ENCODE measurements around the gene RMP24.

The RMP24 gene

DNA sequence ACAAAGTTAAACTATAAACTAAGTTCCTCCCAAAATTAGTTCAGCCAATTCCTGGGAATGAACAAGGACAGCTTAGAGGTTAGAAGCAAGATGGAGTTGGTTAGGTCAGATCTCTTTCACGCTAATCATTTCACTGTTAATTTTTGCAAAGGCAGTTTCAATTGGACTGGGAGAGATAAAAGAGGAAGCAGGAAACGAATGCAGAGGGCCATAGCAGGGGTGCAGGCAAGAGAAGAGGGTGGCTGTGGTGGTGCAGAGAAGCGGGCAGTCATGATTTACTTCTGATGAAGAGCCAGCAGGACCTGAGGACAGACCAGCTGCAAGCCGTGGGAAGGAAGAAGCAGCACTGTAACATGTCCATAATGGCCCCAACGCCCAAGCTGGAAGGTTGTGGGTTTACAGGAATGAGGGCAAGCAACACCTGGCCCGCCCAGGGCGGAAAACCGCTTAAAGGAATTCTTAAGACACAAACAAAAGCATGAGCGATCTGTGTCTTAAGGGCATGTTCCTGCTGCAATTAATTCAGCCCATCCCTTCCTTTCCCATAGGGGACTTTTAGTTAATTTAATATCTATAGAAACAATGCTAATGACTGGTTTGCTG is 4.1 kb upstream of the RMP24 start:
- WGBS, 2 experiments (ENCODE audit: extremely low coverage in 2 of 2, insufficient read length in 1 of 2) = 46% methylated on average over 3 of the region's 9 CpGs; no CpG with 5 or more reads in 1 of the 2 experiments
- Histone ChIP-seq H3K23ac (ENCODE audit: low read depth, low read length) (no peak overlapping the region), H3K4ac (ENCODE audit: low read depth, low read length) (no peak overlapping the region), H3K9ac (ENCODE audit: low read depth, low read length) (no peak overlapping the region), H4K8ac (ENCODE audit: low read depth in 2 of 2, low read length in 2 of 2) (no peak overlapping the region), H3K27ac (ENCODE audit: insufficient read depth, low read length) (no peak overlapping the region), H4K91ac (ENCODE audit: insufficient read depth, low read depth, low read length) (no peak overlapping the region), H2BK120ac (ENCODE audit: low read depth, low read length) (no peak overlapping the region), H2BK15ac (ENCODE audit: low read depth, low read length) (no peak overlapping the region), H3K4me1 (ENCODE audit: control insufficient read depth, insufficient read depth, low read length) (peaks cover under 1% of the 10 kb centered on the region), H3K9me3 (ENCODE audit: control insufficient read depth, insufficient read depth, low read length) (no peaks in the 10 kb centered on the region), H3K4me3 (ENCODE audit: insufficient read depth, low read depth, low read length) (no peak overlapping the region), H2AK9ac (replicated peaks; ENCODE audit: low read depth, low read length, poor library complexity) (no peak overlapping the region), H4K5ac (ENCODE audit: low read depth, low read length) (no peak overlapping the region), H3K9me1 (ENCODE audit: insufficient read depth, low read length) (no peaks in the 10 kb centered on the region), H4K20me1 (ENCODE audit: insufficient read depth, low read length) (no peaks in the 10 kb centered on the region), H3K4me2 (ENCODE audit: low read depth, low read length) (no peak overlapping the region), H3K56ac (ENCODE audit: extremely low read depth, insufficient read depth, low read length) (no peak overlapping the region), H3K14ac (replicated peaks; ENCODE audit: low read depth, low read length) (no peak overlapping the region), H2AK5ac (ENCODE audit: low read depth, low read length) (no peak overlapping the region), H3K27me3 (ENCODE audit: control insufficient read depth, insufficient read depth, low read length) (no peaks in the 10 kb centered on the region; the same call in 1 of the 2 replicates), H3K18ac (ENCODE audit: low read depth, low read length) (no peak overlapping the region), H2BK20ac (ENCODE audit: low read depth, low read length) (no peak overlapping the region), H2AFZ (replicated peaks; ENCODE audit: low read length, poor library complexity) (no peak overlapping the region), H2BK5ac (ENCODE audit: low read depth, low read length, poor library complexity, severe bottlenecking) (no peak overlapping the region), H3K79me1 (ENCODE audit: low read depth in 1 of 2, low read length in 2 of 2) (peaks cover 7 to 12% of the 10 kb centered on the region in 2 experiments), H3K36me3 (ENCODE audit: control insufficient read depth, insufficient read depth, low read length) (no peaks in the 10 kb centered on the region)
- DNase-seq (no peak), ATAC-seq (ENCODE audit: low read depth) (no peak)
- dilution Hi-C loops (cut with HindIII; ENCODE audit: low sequenced_read_pairs, unreplicated experiment) (no loop called here), in situ Hi-C loops (cut with MboI; ENCODE audit: low sequenced_read_pairs) (loop anchor here (25.0 kb wide), 2 partner anchors 581 to 731 kb away; partner anchors contain the start of genes ZNF396 and ZNF397), intact Hi-C loops (cut with micrococcal nuclease) (no loop called here)
- CTCF ChIA-PET = no interaction called here
- POLR2A ChIA-PET (ENCODE audit: unreplicated experiment) = no interaction called here
- TF ChIP-seq, protein P1, sequence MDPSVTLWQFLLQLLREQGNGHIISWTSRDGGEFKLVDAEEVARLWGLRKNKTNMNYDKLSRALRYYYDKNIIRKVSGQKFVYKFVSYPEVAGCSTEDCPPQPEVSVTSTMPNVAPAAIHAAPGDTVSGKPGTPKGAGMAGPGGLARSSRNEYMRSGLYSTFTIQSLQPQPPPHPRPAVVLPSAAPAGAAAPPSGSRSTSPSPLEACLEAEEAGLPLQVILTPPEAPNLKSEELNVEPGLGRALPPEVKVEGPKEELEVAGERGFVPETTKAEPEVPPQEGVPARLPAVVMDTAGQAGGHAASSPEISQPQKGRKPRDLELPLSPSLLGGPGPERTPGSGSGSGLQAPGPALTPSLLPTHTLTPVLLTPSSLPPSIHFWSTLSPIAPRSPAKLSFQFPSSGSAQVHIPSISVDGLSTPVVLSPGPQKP (IDR thresholded peaks at IDR 0.05; ENCODE audit: borderline replicate concordance, low read depth, low read length) = no peak
- TF ChIP-seq POLR2A (IDR thresholded peaks at IDR 0.05; ENCODE audit: low read depth, low read length) (no peak), MXI1 (IDR thresholded peaks at IDR 0.05; ENCODE audit: borderline replicate concordance, low read depth, low read length) (no peak), CEBPB (IDR thresholded peaks at IDR 0.05; ENCODE audit: low read depth, low read length) (no peak), NFE2L2 (IDR thresholded peaks at IDR 0.05; ENCODE audit: low read depth, low read length) (no peak), RCOR1 (IDR thresholded peaks at IDR 0.05; ENCODE audit: insufficient replicate concordance, low read length) (no peak), MAFK (IDR thresholded peaks at IDR 0.05; ENCODE audit: low read depth, low read length) (no peak), RAD21 (IDR thresholded peaks at IDR 0.05; ENCODE audit: low read length) (no peak), CHD1 (IDR thresholded peaks at IDR 0.05; ENCODE audit: low read depth, low read length) (no peak)
- TF ChIP-seq, protein P2, sequence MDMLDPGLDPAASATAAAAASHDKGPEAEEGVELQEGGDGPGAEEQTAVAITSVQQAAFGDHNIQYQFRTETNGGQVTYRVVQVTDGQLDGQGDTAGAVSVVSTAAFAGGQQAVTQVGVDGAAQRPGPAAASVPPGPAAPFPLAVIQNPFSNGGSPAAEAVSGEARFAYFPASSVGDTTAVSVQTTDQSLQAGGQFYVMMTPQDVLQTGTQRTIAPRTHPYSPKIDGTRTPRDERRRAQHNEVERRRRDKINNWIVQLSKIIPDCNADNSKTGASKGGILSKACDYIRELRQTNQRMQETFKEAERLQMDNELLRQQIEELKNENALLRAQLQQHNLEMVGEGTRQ (IDR thresholded peaks at IDR 0.05; ENCODE audit: low read depth, low read length) = no peak
- no TSS peak for BruUV-seq (replicated peaks)

All from IMR-90 (cell line).